HepG2 (cell line): ENCODE measurements around the gene CADM3. TPM values are rescaled to one million over a fixed set of nuclear protein-coding genes. Genes with fewer than 3 reads are reported as not detected.

ENCODE experiments used
- ATAC-seq: fragments of 200-7000 bp; cut with Tn5 transposase; 3 replicates; pipeline ENCODE4 v1.9.1; 2020; ENCODE audit warnings: mild to moderate bottlenecking, moderate library complexity
- BruUV-seq: library from RNA; stranded (reverse); fragments of 400-500 nt; replicated peaks from 2 replicates; lab custom pipeline; 2021; lab: Mats Ljungman, UMichigan
- CTCF ChIA-PET: fragments of 300-600 bp; formaldehyde crosslinking; extraction: SDS; loops from one replicate; lab custom pipeline; 2021; ENCODE audit warnings: low total read pairs, inconsistent platforms, low intra/inter-chr PET ratio; lab: Yijun Ruan, JAX
- POLR2A ChIA-PET: fragments of 350-600 bp; sonication (Branson Sonifier 250); formaldehyde crosslinking; loops from one replicate; lab custom pipeline; 2020; ENCODE audit warnings: antibody characterized with exemption, inconsistent platforms; lab: Yijun Ruan, JAX
- DNase-seq: peaks from one replicate; pipeline ENCODE4 v3.0.0-alpha.2; 2015; ENCODE audit warnings: low spot score
- FAIRE-seq: peaks from 3 replicates; lab custom pipeline; 2011; peaks lifted over from hg19 to GRCh38; lab: Jason Lieb, UNC
- H2AFZ ChIP-seq: one replicate; pipeline ENCODE4 v1.6.1; 2011; ENCODE audit warnings: low read length, inconsistent platforms
- H3K27ac ChIP-seq: fragments of 300-600 bp; 3 replicates; pipeline ENCODE4 v1.8.0; 2011; ENCODE audit warnings: mixed run types, mild to moderate bottlenecking, mixed read lengths, low read length, inconsistent platforms; ENCODE audit not compliant: insufficient read depth; ENCODE audit errors: extremely low read length
- H3K27me3 ChIP-seq, 2 experiments: fragments of 200-600 bp in 1 of 2; 2 replicates in 1 of 2; 3 replicates in 1 of 2; pipeline versions ENCODE4 v1.6.0 to v1.8.0; 2011; ENCODE audit warnings: low read length in 2 of 2, mild to moderate bottlenecking in 2 of 2, moderate library complexity in 2 of 2, inconsistent platforms in 1 of 2; ENCODE audit not compliant: insufficient read depth in 2 of 2, control insufficient read depth in 1 of 2
- H3K36me3 ChIP-seq, 2 experiments: fragments of 200-600 bp in 1 of 2; replicated peaks in 1 of 2; 2 replicates in 1 of 2; 3 replicates in 1 of 2; pipeline versions ENCODE4 v1.5.1 to v1.8.0; 2011; ENCODE audit warnings: low read length in 2 of 2, inconsistent platforms in 1 of 2; ENCODE audit not compliant: insufficient read depth in 2 of 2, control insufficient read depth in 1 of 2
- H3K4me1 ChIP-seq: 2 replicates; pipeline ENCODE4 v1.5.1; 2012; ENCODE audit warnings: low read length, inconsistent platforms; ENCODE audit not compliant: insufficient read depth
- H3K4me2 ChIP-seq: 2 replicates; pipeline ENCODE4 v1.6.0; 2011; ENCODE audit warnings: low read depth, low read length, inconsistent platforms
- H3K4me3 ChIP-seq, 3 experiments: fragments of 200-600 bp in 1 of 3; sonication (generic), shearing (Covaris generic) in 1 of 3; replicated peaks in 1 of 3; 2 replicates each; pipeline ENCODE4 v1.5.1; 2011 to 2016; ENCODE audit warnings: low read length in 3 of 3, inconsistent platforms in 2 of 3, low read depth in 2 of 3, mild to moderate bottlenecking in 2 of 3, control low read depth in 1 of 3, mixed read lengths in 1 of 3; ENCODE audit not compliant: insufficient read depth in 1 of 3
- H3K79me2 ChIP-seq: one replicate; pipeline ENCODE4 v1.6.1; 2011; ENCODE audit warnings: low read length, inconsistent platforms; ENCODE audit not compliant: insufficient read depth
- H3K9ac ChIP-seq: 2 replicates; pipeline ENCODE4 v1.6.0; 2011; ENCODE audit warnings: mild to moderate bottlenecking, low read depth, low read length, inconsistent platforms; ENCODE audit not compliant: insufficient read depth
- H3K9me3 ChIP-seq: 2 replicates; pipeline ENCODE4 v1.5.1; 2012; ENCODE audit warnings: mild to moderate bottlenecking, low read length
- H4K20me1 ChIP-seq: 2 replicates; pipeline ENCODE4 v1.6.0; 2011; ENCODE audit warnings: inconsistent platforms, mild to moderate bottlenecking, low read length, moderate library complexity; ENCODE audit not compliant: insufficient read depth
- ADNP ChIP-seq: sonication (generic); formaldehyde crosslinking; IDR thresholded peaks from 2 replicates; pipeline ENCODE4 v1.4.0; 2020; ENCODE audit warnings: missing genetic modification reagents
- CBX1 ChIP-seq: IDR thresholded peaks from one replicate; pipeline ENCODE4 v1.6.1; 2016; ENCODE audit warnings: antibody characterized with exemption, low read depth
- FIP1L1 ChIP-seq: fragments of 200-400 bp; formaldehyde crosslinking; IDR thresholded peaks from 2 replicates; pipeline ENCODE4 v1.6.1; 2018; ENCODE audit warnings: low read depth, mild to moderate bottlenecking, low read length, moderate library complexity, borderline replicate concordance; ENCODE audit not compliant: insufficient read depth
- FOXA3 ChIP-seq: IDR thresholded peaks from 2 replicates; pipeline ENCODE4 v1.6.1; 2016; ENCODE audit warnings: missing genetic modification reagents, missing compliant biosample characterization
- HDAC6 ChIP-seq: fragments of 200-600 bp; sonication (generic); IDR thresholded peaks from 2 replicates; pipeline ENCODE4 v1.7.0; 2017; ENCODE audit warnings: mild to moderate bottlenecking, antibody characterized with exemption, low read length, low read depth
- IKZF4 ChIP-seq: sonication (generic); formaldehyde crosslinking; IDR thresholded peaks from 2 replicates; pipeline ENCODE4 v1.5.1; 2020; ENCODE audit warnings: borderline replicate concordance, mild to moderate bottlenecking, low read depth, missing genetic modification reagents; ENCODE audit errors: not compliant biosample characterization
- JDP2 ChIP-seq: sonication (generic); formaldehyde crosslinking; IDR thresholded peaks from 2 replicates; pipeline ENCODE4 v1.8.1; 2022; ENCODE audit warnings: missing genetic modification reagents, borderline replicate concordance
- KMT2B ChIP-seq: IDR thresholded peaks from 2 replicates; pipeline ENCODE4 v1.6.1; 2016; ENCODE audit warnings: missing genetic modification reagents, missing compliant biosample characterization
- MAFK ChIP-seq, 2 experiments: IDR thresholded peaks in 1 of 2; conservative IDR thresholded peaks in 1 of 2; 2 replicates each; pipeline ENCODE4 v1.6.1; 2011; ENCODE audit warnings: improper control_type of control experiment in 2 of 2, low read length in 2 of 2
- MAX ChIP-seq: IDR thresholded peaks from 2 replicates; pipeline ENCODE4 v1.6.1; 2012; ENCODE audit warnings: inconsistent platforms
- NFIC ChIP-seq: IDR thresholded peaks from 2 replicates; pipeline ENCODE4 v1.6.1; 2012; ENCODE audit warnings: mild to moderate bottlenecking, low read length, inconsistent platforms
- NFKBIZ ChIP-seq: IDR thresholded peaks from 2 replicates; pipeline ENCODE4 v1.6.1; 2018; ENCODE audit warnings: missing genetic modification reagents, missing compliant biosample characterization
- PHF8 ChIP-seq: sonication (generic); formaldehyde crosslinking; IDR thresholded peaks from 2 replicates; pipeline ENCODE4 v1.5.0; 2020; ENCODE audit warnings: missing genetic modification reagents
- POLR2AphosphoS2 ChIP-seq: IDR thresholded peaks from 2 replicates; pipeline ENCODE4 v1.6.1; 2011; ENCODE audit warnings: low read depth, low read length, improper control_type of control experiment
- TGIF2 ChIP-seq: IDR thresholded peaks from 2 replicates; pipeline ENCODE4 v1.6.1; 2016; ENCODE audit warnings: control low read depth, missing compliant biosample characterization
- ZKSCAN5 ChIP-seq: sonication (generic); formaldehyde crosslinking; IDR thresholded peaks from 2 replicates; pipeline ENCODE4 v1.5.1; 2020; ENCODE audit warnings: mild to moderate bottlenecking, missing genetic modification reagents
- ZNF451 ChIP-seq: sonication (generic); formaldehyde crosslinking; IDR thresholded peaks from 2 replicates; pipeline ENCODE4 v1.5.0; 2020; ENCODE audit warnings: mild to moderate bottlenecking, missing genetic modification reagents
- ZNF652 ChIP-seq: IDR thresholded peaks from 2 replicates; pipeline ENCODE4 v1.6.1; 2016; ENCODE audit warnings: low read depth, borderline replicate concordance
- ZNF710 ChIP-seq: sonication (generic); formaldehyde crosslinking; IDR thresholded peaks from 2 replicates; pipeline ENCODE4 v1.5.0; 2020; ENCODE audit warnings: mild to moderate bottlenecking, missing genetic modification reagents, borderline replicate concordance
- ZNF766 ChIP-seq: sonication (generic); formaldehyde crosslinking; IDR thresholded peaks from 2 replicates; pipeline ENCODE4 v1.5.0; 2020; ENCODE audit warnings: missing genetic modification reagents, borderline replicate concordance
- WGBS: methylation state at CpG from one replicate; pipeline ENCODE4 v1.1.6; 2017; ENCODE audit warnings: low lambda C conversion rate; 5-methylcytosine and 5-hydroxymethylcytosine counted together
- in situ Hi-C: cut with HindIII; loops from 2 replicates; pipeline ENCODE4 v1.10.0; 2017; ENCODE audit warnings: low pct_unique_long_range_greater_than_20kb; ENCODE audit not compliant: extremely low pct_ligation_motif_present
- intact Hi-C: fragments of 100-400 bp; cut with micrococcal nuclease; formaldehyde crosslinking; loops from one replicate; pipeline ENCODE4 v1.10.0; 2022; ENCODE audit not compliant: unreplicated experiment
- polyA plus RNA-seq, 8 experiments: library from polyadenylated mRNA; depleted of rRNA in 3 of 8; stranded (reverse) in 7 of 8; unstranded in 1 of 8; fragments of >200 nt; fragmentation: Illumina TruSeq in 4 of 8; extraction: Trizol in 4 of 8; gene quantifications; 2 replicates each; pipeline versions ENCODE4 v1.2.1 to v1.2.3, GENCODE V29; 2011 to 2016; ENCODE audit warnings: low read depth in 4 of 8, missing spikeins in 1 of 8, mixed read lengths in 1 of 8; ENCODE audit not compliant: insufficient read depth in 1 of 8
- total RNA-seq, 5 experiments: library from RNA; depleted of rRNA; stranded (reverse); fragments of >200 nt; fragmentation: Illumina TruSeq; extraction: Trizol; gene quantifications; 2 replicates each; pipeline ENCODE4 v1.2.3, GENCODE V29; 2016; ENCODE audit warnings: low read depth in 1 of 5
- TF ChIP-seq, protein P1 (sequence below): sonication (generic); formaldehyde crosslinking; IDR thresholded peaks from 2 replicates; pipeline ENCODE4 v1.4.0; 2020; ENCODE audit warnings: mild to moderate bottlenecking, missing genetic modification reagents
- TF ChIP-seq, protein P2 (sequence below): sonication (generic); formaldehyde crosslinking; IDR thresholded peaks from 2 replicates; pipeline ENCODE4 v1.9.0; 2021; ENCODE audit warnings: missing genetic modification reagents, mild to moderate bottlenecking, borderline replicate concordance

Gene CADM3
- total and polyA plus RNA-seq, 2 of the 13 experiments (the other 11 are each of a cell fraction or from before 2014, with no cell fraction given), result not detected

- TF ChIP-seq ZNF652 (CRISPR knock-in tag) (no peak), FOXA3 (CRISPR knock-in tag) (no peak), IKZF4 (CRISPR knock-in tag) (no peak)
Observed at GRCh38 chr1:159229896-159230295, 58.5 kb downstream of the CADM3 start (continued).

DNA sequence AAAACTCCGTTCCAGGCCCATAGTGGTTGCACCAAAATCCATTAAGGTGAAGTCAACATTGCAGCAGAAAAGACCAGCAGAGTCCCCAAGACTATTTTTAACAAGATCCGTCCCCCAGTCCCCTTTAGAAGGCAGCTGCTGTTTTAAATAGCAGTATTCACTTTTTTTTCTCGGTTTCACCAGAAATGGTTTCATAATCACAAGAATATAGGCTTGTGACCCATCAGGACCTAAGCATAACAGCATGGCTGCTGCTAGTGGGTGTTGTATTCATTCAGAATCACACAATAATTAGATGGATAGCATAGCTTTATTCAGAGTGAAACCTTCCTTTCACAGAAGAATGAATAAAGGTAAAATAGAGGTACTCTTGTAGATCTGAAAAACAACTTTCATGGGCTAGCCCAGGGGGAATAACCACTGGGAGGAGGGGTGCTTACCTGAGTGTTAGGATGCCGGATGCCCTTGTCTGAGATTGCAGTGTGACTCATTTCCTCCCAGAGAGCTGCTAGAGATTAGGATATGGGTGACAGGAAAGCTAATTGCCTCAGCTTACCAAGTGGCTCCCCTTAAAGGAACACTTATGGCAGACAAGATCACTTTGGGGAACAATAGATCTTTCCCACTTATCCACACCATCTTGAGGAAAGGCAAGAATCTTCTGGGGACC is 68.3 kb downstream of the CADM3 start:
- Histone ChIP-seq H3K9ac (no peak overlapping the region), H3K36me3 (no peaks in the 10 kb centered on the region), H3K79me2 (no peaks in the 10 kb centered on the region), H3K9me3 (peaks cover 26% of the 10 kb centered on the region), H3K4me1 (no peaks in the 10 kb centered on the region), H3K27ac (no peak overlapping the region), H2AFZ (no peak overlapping the region), H4K20me1 (no peaks in the 10 kb centered on the region), H3K27me3 (no peaks in the 10 kb centered on the region), H3K4me2 (no peak overlapping the region), H3K4me3 (no peak overlapping the region)
- 0% methylated on average over 4 of the region's 4 CpGs for WGBS
- CTCF ChIA-PET, result no interaction called here
- FAIRE-seq (no peak), DNase-seq (no peak), ATAC-seq (no peak)
- in situ Hi-C loops, result no loop called here
- POLR2A ChIA-PET, result no interaction called here
- intact Hi-C loops, result no loop called here
- BruUV-seq, result no TSS peak
- TF ChIP-seq NFIC (no peak), HDAC6 (no peak), ZKSCAN5 (CRISPR knock-in tag) (no peak), FIP1L1 (no peak), NFKBIZ (no peak), ZNF710 (CRISPR knock-in tag) (no peak), MAX (no peak), ADNP (no peak), ZNF451 (CRISPR knock-in tag) (no peak), CBX1 (no peak), JDP2 (CRISPR knock-in tag) (no peak), MAFK (conservative IDR thresholded peaks at IDR 0.05 in 1 of 2, IDR thresholded peaks at IDR 0.05 in 1 of 2; ENCODE audit: low read length in 2 of 2) (no peak), POLR2AphosphoS2 (no peak), KMT2B (no peak), PHF8 (CRISPR knock-in tag) (no peak), TGIF2 (no peak), ZNF766 (CRISPR knock-in tag) (no peak)
- TF ChIP-seq, protein P1, sequence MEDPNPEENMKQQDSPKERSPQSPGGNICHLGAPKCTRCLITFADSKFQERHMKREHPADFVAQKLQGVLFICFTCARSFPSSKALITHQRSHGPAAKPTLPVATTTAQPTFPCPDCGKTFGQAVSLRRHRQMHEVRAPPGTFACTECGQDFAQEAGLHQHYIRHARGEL (CRISPR knock-in tag), result no peak
- TF ChIP-seq, protein P2, sequence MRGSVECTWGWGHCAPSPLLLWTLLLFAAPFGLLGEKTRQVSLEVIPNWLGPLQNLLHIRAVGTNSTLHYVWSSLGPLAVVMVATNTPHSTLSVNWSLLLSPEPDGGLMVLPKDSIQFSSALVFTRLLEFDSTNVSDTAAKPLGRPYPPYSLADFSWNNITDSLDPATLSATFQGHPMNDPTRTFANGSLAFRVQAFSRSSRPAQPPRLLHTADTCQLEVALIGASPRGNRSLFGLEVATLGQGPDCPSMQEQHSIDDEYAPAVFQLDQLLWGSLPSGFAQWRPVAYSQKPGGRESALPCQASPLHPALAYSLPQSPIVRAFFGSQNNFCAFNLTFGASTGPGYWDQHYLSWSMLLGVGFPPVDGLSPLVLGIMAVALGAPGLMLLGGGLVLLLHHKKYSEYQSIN (CRISPR knock-in tag), result no peak
